B cell (primary cell): ENCODE results near the gene TDRD5. TPM values are rescaled to one million over a fixed set of nuclear protein-coding genes. Genes with fewer than 3 reads are reported as not detected.

Source experiments
- ATAC-seq: fragments of 200-7000 bp; cut with Tn5 transposase; one replicate; pipeline ENCODE4 v1.10.0; 2021; ENCODE audit warnings: low read depth, mild to moderate bottlenecking, moderate number of reproducible peaks, moderate library complexity
- CTCF ChIA-PET: fragments of 350-600 bp; sonication (Branson Sonifier 250); formaldehyde crosslinking; loops from one replicate; lab custom pipeline; 2021; ENCODE audit warnings: antibody characterized with exemption, inconsistent platforms; lab: Charles Lee
- POLR2A ChIA-PET: fragments of 350-600 bp; sonication (Branson Sonifier 250); formaldehyde crosslinking; loops from one replicate; lab custom pipeline; 2021; ENCODE audit warnings: antibody characterized with exemption; lab: Charles Lee
- DNase-seq: peaks from one replicate; pipeline ENCODE4 v3.0.0; 2013
- H2AFZ ChIP-seq: 2 replicates; pipeline ENCODE4 v1.6.1; 2012; ENCODE audit warnings: mild to moderate bottlenecking, low read depth, low read length; ENCODE audit not compliant: insufficient read depth, poor library complexity, severe bottlenecking
- H3K27ac ChIP-seq, 2 donors: 1 replicate in 1 of 2; 2 replicates in 1 of 2; pipeline ENCODE4 v1.5.1; 2012 to 2013; ENCODE audit warnings: low read length in 2 of 2, mild to moderate bottlenecking in 2 of 2, moderate library complexity in 1 of 2
- H3K27me3 ChIP-seq, 4 experiments: fragments of 200-600 bp in 1 of 4; sonication (generic) in 1 of 4; replicated peaks in 1 of 4; 1 replicate in 2 of 4; 2 replicates in 2 of 4; pipeline versions ENCODE4 v1.6.1 to v1.7.0; 2013 to 2016; ENCODE audit warnings: low read length in 3 of 4, mild to moderate bottlenecking in 2 of 4, mixed read lengths in 1 of 4, moderate library complexity in 1 of 4; ENCODE audit not compliant: insufficient read depth in 4 of 4, control insufficient read depth in 3 of 4; ENCODE audit errors: control extremely low read depth in 1 of 4
- H3K36me3 ChIP-seq, 2 experiments: replicated peaks in 1 of 2; 1 replicate in 1 of 2; 2 replicates in 1 of 2; pipeline versions ENCODE4 v1.6.1 to v1.7.1; 2013; ENCODE audit warnings: low read length in 1 of 2; ENCODE audit not compliant: insufficient read depth in 2 of 2, control insufficient read depth in 1 of 2; ENCODE audit errors: control extremely low read depth in 1 of 2, extremely low read depth in 1 of 2
- H3K4me1 ChIP-seq, 2 donors: fragments of 200-600 bp in 1 of 2; sonication (generic) in 1 of 2; 1 replicate in 1 of 2; 2 replicates in 1 of 2; pipeline versions ENCODE4 v1.5.1 to v1.6.1; 2013 to 2017; ENCODE audit warnings: low read length in 2 of 2; ENCODE audit not compliant: control insufficient read depth in 2 of 2, insufficient read depth in 2 of 2
- H3K4me2 ChIP-seq: replicated peaks from 2 replicates; pipeline ENCODE3; 2012; ENCODE audit warnings: mild to moderate bottlenecking, low read depth, low read length; ENCODE audit not compliant: poor library complexity, severe bottlenecking
- H3K4me3 ChIP-seq, 5 experiments: fragments of 200-600 bp in 1 of 5; sonication (generic) in 1 of 5; 1 replicate in 3 of 5; 2 replicates in 2 of 5; pipeline versions ENCODE4 v1.5.1 to v1.7.0; 2011 to 2016; ENCODE audit warnings: low read length in 4 of 5, mild to moderate bottlenecking in 4 of 5, low read depth in 2 of 5, control low read depth in 1 of 5, moderate library complexity in 1 of 5; ENCODE audit not compliant: insufficient read depth in 1 of 5; ENCODE audit errors: control extremely low read depth in 1 of 5, extremely low read depth in 1 of 5
- H3K79me2 ChIP-seq: fragments of 200-600 bp; sonication (generic); one replicate; pipeline ENCODE4 v1.6.0; 2016; ENCODE audit warnings: low read length; ENCODE audit not compliant: control insufficient read depth, insufficient read depth
- H3K9ac ChIP-seq: fragments of 200-600 bp; sonication (generic); 2 replicates; pipeline ENCODE4 v1.6.1; 2017; ENCODE audit warnings: mild to moderate bottlenecking, low read length, moderate library complexity
- H3K9me3 ChIP-seq, 3 donors: one replicate each; pipeline versions ENCODE4 v1.6.1 to v1.7.1; 2013; ENCODE audit warnings: low read length in 2 of 3; ENCODE audit not compliant: control insufficient read depth in 2 of 3, insufficient read depth in 1 of 3; ENCODE audit errors: control extremely low read depth in 1 of 3
- H4K20me1 ChIP-seq: 2 replicates; pipeline ENCODE4 v1.6.0; 2012; ENCODE audit warnings: mild to moderate bottlenecking, low read length; ENCODE audit not compliant: insufficient read depth, control insufficient read depth, poor library complexity, severe bottlenecking
- H3K27ac Mint-ChIP-seq: one replicate; pipeline ENCODE4 v1.8.0; 2021; ENCODE audit warnings: mixed read lengths
- H3K27me3 Mint-ChIP-seq: one replicate; pipeline ENCODE4 v1.8.0; 2021; ENCODE audit warnings: mixed read lengths
- H3K4me1 Mint-ChIP-seq: one replicate; pipeline ENCODE4 v1.8.0; 2021; ENCODE audit warnings: mixed read lengths
- H3K4me3 Mint-ChIP-seq: one replicate; pipeline ENCODE4 v1.8.0; 2021; ENCODE audit warnings: mixed read lengths
- H3K9me3 Mint-ChIP-seq: one replicate; pipeline ENCODE4 v1.8.0; 2022; ENCODE audit warnings: mixed read lengths; ENCODE audit not compliant: insufficient read depth
- CTCF ChIP-seq: fragments of 200-600 bp; IDR thresholded peaks from one replicate; pipeline ENCODE4 v1.8.0; 2022; ENCODE audit warnings: antibody characterized with exemption, mild to moderate bottlenecking
- EZH2 ChIP-seq: IDR thresholded peaks from 2 replicates; pipeline ENCODE4 v1.6.1; 2012; ENCODE audit warnings: borderline replicate concordance, low read depth, mild to moderate bottlenecking, moderate library complexity, low read length; ENCODE audit not compliant: insufficient read depth, poor library complexity, severe bottlenecking
- WGBS: methylation state at CpG from one replicate; pipeline ENCODE4 v1.1.5; 2013; ENCODE audit warnings: missing lambda C conversion rate; ENCODE audit not compliant: insufficient coverage; 5-methylcytosine and 5-hydroxymethylcytosine counted together
- intact Hi-C: fragments of 100-400 bp; cut with micrococcal nuclease; formaldehyde crosslinking; loops from one replicate; pipeline ENCODE4 v1.10.0; 2022
- polyA plus RNA-seq: library from polyadenylated mRNA; depleted of rRNA; stranded (reverse); fragments of >200 nt; gene quantifications from 2 replicates; pipeline ENCODE4 v1.2.3, GENCODE V29; 2012
- total RNA-seq, 2 donors: library from RNA; stranded (reverse); fragments of 120-200 nt in 1 of 2; gene quantifications; 1 replicate in 1 of 2; 2 replicates in 1 of 2; pipeline versions ENCODE4 v1.2.3 to v1.2.4, GENCODE V29; 2013 to 2022

TDRD5 gene
- total and polyA plus RNA-seq, 2 donors (not counting 1 experiment from before 2014, with no cell fraction given) = not detected

GRCh38 chr1:179598631-179599030, 7.0 kb downstream of the TDRD5 start:
- no peak overlapping the region for H3K4me2 ChIP-seq
- H3K27me3 Mint-ChIP-seq = peaks cover 32% of the 10 kb centered on the region
- H3K4me1 ChIP-seq = no peaks in the 10 kb centered on the region
- H2AFZ ChIP-seq = no peak overlapping the region
- TF ChIP-seq CTCF = no peak
- TF ChIP-seq EZH2 = no peak
- DNase-seq = no peak
- ATAC-seq = no peak
- no peak overlapping the region for H3K27ac Mint-ChIP-seq
- no peaks in the 10 kb centered on the region for H3K27me3 ChIP-seq
- ChIA-PET POLR2A (no interaction called here), CTCF (interaction anchor here (0.6 to 2.5 kb wide), 4 partner anchors 14 to 1288 kb away, joined by 3 to 14 read pairs (median 4); no protein-coding TSS in a partner anchor)
- no peak overlapping the region for H3K27ac ChIP-seq
- intact Hi-C loops = loop anchor here (5.0 kb wide), 1 partner anchor 1286 kb away; no protein-coding TSS in a partner anchor
- H3K4me3 Mint-ChIP-seq = no peak overlapping the region
- H4K20me1 ChIP-seq = no peaks in the 10 kb centered on the region
- H3K9ac ChIP-seq = no peak overlapping the region
- no peaks in the 10 kb centered on the region for H3K79me2 ChIP-seq
- no CpG with 5 or more reads among the region's 1 CpG for WGBS
- H3K36me3 ChIP-seq = no peaks in the 10 kb centered on the region
- no peaks in the 10 kb centered on the region for H3K4me1 Mint-ChIP-seq
- peaks cover 8% of the 10 kb centered on the region for H3K9me3 Mint-ChIP-seq
- peaks cover 0 to 3% (median 0%) of the 10 kb centered on the region in 3 donors for H3K9me3 ChIP-seq
- no peak overlapping the region for H3K4me3 ChIP-seq

GRCh38 chr1:179599623-179600249, 8.1 kb downstream of the TDRD5 start:
- intact Hi-C loops = loop anchor here (5.0 kb wide), 1 partner anchor 1287 kb away; no protein-coding TSS in a partner anchor
- peak; percentile 21 for DNase-seq
- Histone ChIP-seq H3K4me2 (no peak overlapping the region), H3K9me3 (peaks cover 0 to 3% (median 0%) of the 10 kb centered on the region in 3 donors), H4K20me1 (no peaks in the 10 kb centered on the region), H2AFZ (no peak overlapping the region), H3K36me3 (no peaks in the 10 kb centered on the region), H3K4me1 (no peaks in the 10 kb centered on the region), H3K79me2 (no peaks in the 10 kb centered on the region), H3K27me3 (no peaks in the 10 kb centered on the region), H3K27ac (no peak overlapping the region), H3K4me3 (no peak overlapping the region), H3K9ac (no peak overlapping the region)
- TF ChIP-seq EZH2 (no peak), CTCF (peak; percentile 11)
- ChIA-PET CTCF (interaction anchor here (0.6 to 2.5 kb wide), 3 partner anchors 16 to 1289 kb away, joined by 4 to 14 read pairs (median 5); no protein-coding TSS in a partner anchor), POLR2A (no interaction called here)
- H3K4me1 Mint-ChIP-seq = no peaks in the 10 kb centered on the region
- H3K4me3 Mint-ChIP-seq = no peak overlapping the region
- ATAC-seq = no peak
- H3K27ac Mint-ChIP-seq = no peak overlapping the region
- peaks cover 27% of the 10 kb centered on the region for H3K27me3 Mint-ChIP-seq
- peaks cover 9% of the 10 kb centered on the region for H3K9me3 Mint-ChIP-seq
